IMR-90 (cell line): Measurements from ENCODE around the gene RFX1.

Experiments used
- BHLHE40 ChIP-seq: fragments of 150-350 bp; IDR thresholded peaks from 2 replicates; pipeline ENCODE4 v1.6.1; 2016; ENCODE audit warnings: mild to moderate bottlenecking, low read depth, low read length
- CEBPB ChIP-seq: IDR thresholded peaks from 2 replicates; pipeline ENCODE4 v1.6.1; 2012; ENCODE audit warnings: low read depth, low read length, improper control_type of control experiment
- CTCF ChIP-seq: conservative IDR thresholded peaks from 2 replicates; pipeline ENCODE4 v1.5.1; 2012; ENCODE audit warnings: mild to moderate bottlenecking, low read depth, low read length, improper control_type of control experiment
- ELK1 ChIP-seq: fragments of 150-350 bp; IDR thresholded peaks from 2 replicates; pipeline ENCODE4 v1.6.1; 2016; ENCODE audit warnings: low read depth, mild to moderate bottlenecking, low read length, moderate library complexity, borderline replicate concordance
- FOS ChIP-seq: fragments of 150-350 bp; IDR thresholded peaks from 2 replicates; pipeline ENCODE4 v1.6.1; 2016; ENCODE audit warnings: low read depth, low read length
- MAZ ChIP-seq: IDR thresholded peaks from 2 replicates; pipeline ENCODE4 v1.6.1; 2012; ENCODE audit warnings: low read depth, mild to moderate bottlenecking, low read length, improper control_type of control experiment, moderate library complexity, borderline replicate concordance
- NFE2L2 ChIP-seq: fragments of 150-350 bp; IDR thresholded peaks from 2 replicates; pipeline ENCODE4 v1.6.1; 2016; ENCODE audit warnings: low read depth, mild to moderate bottlenecking, low read length
- POLR2A ChIP-seq: IDR thresholded peaks from 2 replicates; pipeline ENCODE4 v1.6.1; 2012; ENCODE audit warnings: mild to moderate bottlenecking, low read depth, low read length
- RAD21 ChIP-seq: IDR thresholded peaks from 2 replicates; pipeline ENCODE4 v1.6.1; 2012; ENCODE audit warnings: low read length, improper control_type of control experiment
- RCOR1 ChIP-seq: IDR thresholded peaks from 2 replicates; pipeline ENCODE4 v1.6.1; 2012; ENCODE audit warnings: mild to moderate bottlenecking, low read length, improper control_type of control experiment; ENCODE audit not compliant: insufficient replicate concordance
- SMC3 ChIP-seq: fragments of 150-350 bp; IDR thresholded peaks from 2 replicates; pipeline ENCODE4 v1.6.1; 2016; ENCODE audit warnings: low read depth, mild to moderate bottlenecking, antibody characterized with exemption, low read length, moderate library complexity

- no peak for TF ChIP-seq POLR2A
- TF ChIP-seq CTCF: no peak
- TF ChIP-seq CEBPB: no peak
- TF ChIP-seq RAD21: no peak
- TF ChIP-seq SMC3: no peak
- TF ChIP-seq FOS: no peak
- TF ChIP-seq ELK1: no peak
- no peak for TF ChIP-seq BHLHE40
- no peak for TF ChIP-seq NFE2L2
- no peak for TF ChIP-seq MAZ
- no peak for TF ChIP-seq RCOR1
Measured at GRCh38 chr19:14021474-14021873, 15.4 kb upstream of the RFX1 start.
